Eye (tissue), 1 donor: ENCODE data around the gene APOA5.
A peak's percentile ranks its signal among the peaks of the same experiment; 100 is the strongest.
"Not testable (repeated sequence)": the region's sequence is repeated elsewhere in the genome, so short reads cannot be mapped to it uniquely, and the experiment has no call there.

ENCODE experiments used
- DNase-seq: peaks from one replicate; pipeline ENCODE4 v3.0.0-alpha.2; 2015

The APOA5 gene

GRCh38 chr11:116791813-116792143 lies at the start of gene APOA5:
TSS of gene APOA5 (minus strand) at chr11:116791879. CDS start at chr11:116791860, 19 bp downstream.
- DNase-seq, result no peak

- no peak for DNase-seq
Observed at GRCh38 chr11:116840746-116841296, 49.1 kb upstream of the APOA5 start.

GRCh38 chr11:116840224-116840745 lies 48.6 kb upstream of the APOA5 start:
- no peak for DNase-seq

- DNase-seq, result no peak
Observed at GRCh38 chr11:116838321-116839084, 46.8 kb upstream of the APOA5 start.

- peak; percentile 53 for DNase-seq
Observed at GRCh38 chr11:116837231-116838091, 45.8 kb upstream of the APOA5 start, which contains the start of gene APOA1. TSS of gene APOA1 (minus strand) at chr11:116837622. CDS start at chr11:116837387, 235 bp downstream.

GRCh38 chr11:116836632-116836991 lies 44.9 kb upstream of the APOA5 start:
- DNase-seq, result no peak

GRCh38 chr11:116835791-116836631 lies 44.3 kb upstream of the APOA5 start:
- DNase-seq, result peak; percentile 96

- DNase-seq, result no peak
Observed at GRCh38 chr11:116835042-116835772, 43.5 kb upstream of the APOA5 start.

GRCh38 chr11:116834535-116835041 lies 42.9 kb upstream of the APOA5 start:
- not testable (repeated sequence) for DNase-seq

- no peak for DNase-seq
Observed at GRCh38 chr11:116833816-116834534, 42.3 kb upstream of the APOA5 start.

GRCh38 chr11:116833491-116833815 lies 41.8 kb upstream of the APOA5 start:
- DNase-seq, result no peak

- no peak for DNase-seq
Observed at GRCh38 chr11:116832350-116833290, 40.9 kb upstream of the APOA5 start.

GRCh38 chr11:116831790-116832349 lies 40.2 kb upstream of the APOA5 start:
- DNase-seq, result no peak

- DNase-seq, result no peak
Observed at GRCh38 chr11:116830184-116830912, 38.7 kb upstream of the APOA5 start.

- no peak for DNase-seq
Observed at GRCh38 chr11:116829525-116830183, 38.0 kb upstream of the APOA5 start, which contains the start of gene APOC3. TSS of gene APOC3 (plus strand) at chr11:116829907. CDS start at chr11:116830583, 676 bp downstream.

GRCh38 chr11:116828632-116829524 lies 37.2 kb upstream of the APOA5 start:
- no peak for DNase-seq

GRCh38 chr11:116827461-116827860 lies 35.8 kb upstream of the APOA5 start:
- DNase-seq, result no peak
